ENCODE data around the gene DCTPP1. TPM values are rescaled to one million over a fixed set of nuclear protein-coding genes. Genes with fewer than 3 reads are reported as not detected.
"Not testable (repeated sequence)": the region's sequence is repeated elsewhere in the genome, so short reads cannot be mapped to it uniquely, and the experiment has no call there.

DCTPP1 gene
- total RNA-seq, 1 donor from 2014 or later: 20.4 TPM

DNA sequence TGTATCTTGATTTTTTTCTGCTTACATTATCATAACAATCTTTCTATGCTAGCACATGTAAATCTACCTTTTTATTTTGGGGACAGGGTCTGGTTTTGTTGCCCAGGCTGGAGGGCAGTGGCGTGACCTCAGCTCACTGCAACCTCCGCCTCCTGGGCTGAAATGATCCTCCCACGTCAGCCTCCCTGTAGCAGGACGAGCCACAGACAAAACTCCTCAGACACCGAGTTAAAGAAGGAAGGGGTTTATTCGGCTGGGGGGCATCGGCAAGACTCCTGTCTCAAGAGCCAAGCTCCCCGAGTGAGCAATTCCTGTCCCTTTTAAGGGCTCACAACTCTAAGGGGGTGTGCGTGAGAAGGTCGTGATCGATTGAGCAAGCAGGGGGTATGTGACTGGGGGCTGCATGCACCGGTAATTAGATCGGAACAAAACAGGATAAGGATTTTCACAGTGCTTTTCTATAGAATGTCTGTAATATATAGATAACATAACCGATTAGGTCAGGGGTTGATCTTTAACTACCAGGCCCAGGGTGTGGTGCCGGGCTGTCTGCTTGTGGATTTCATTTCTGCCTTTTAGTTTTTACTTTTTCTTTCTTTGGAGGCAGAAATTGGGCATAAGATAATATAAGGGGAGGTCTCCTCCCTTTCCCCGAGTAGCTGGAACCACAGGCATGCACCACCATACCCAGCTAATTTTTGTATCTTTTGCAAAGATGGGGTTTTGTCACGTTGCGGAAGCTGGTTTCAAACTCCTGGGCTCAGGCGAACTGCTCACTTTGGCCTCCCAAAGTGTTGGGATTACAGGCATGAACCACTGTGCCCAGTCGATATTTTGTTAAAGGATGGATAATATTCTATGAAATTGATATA lies 23.1 kb upstream of the DCTPP1 start:
- intact Hi-C loops (cut with DNase I); ATAC-seq; DNase-seq (ENCODE audit: low spot score): not testable (repeated sequence)

GRCh38 chr16:30449116-30449435 lies 19.2 kb upstream of the DCTPP1 start:
- intact Hi-C loops (cut with DNase I): loop anchor here (10.0 kb wide), 1 partner anchor 46 kb away; no protein-coding TSS in a partner anchor
- DNase-seq (ENCODE audit: low spot score) (no peak), ATAC-seq (no peak)

- no peak for ATAC-seq
- intact Hi-C loops (cut with DNase I): loop anchor here (10.0 kb wide), 1 partner anchor 47 kb away; no protein-coding TSS in a partner anchor
- DNase-seq (ENCODE audit: low spot score): no peak
These were observed 17.8 kb upstream of the DCTPP1 start for GRCh38 chr16:30447512-30448226.

DNA sequence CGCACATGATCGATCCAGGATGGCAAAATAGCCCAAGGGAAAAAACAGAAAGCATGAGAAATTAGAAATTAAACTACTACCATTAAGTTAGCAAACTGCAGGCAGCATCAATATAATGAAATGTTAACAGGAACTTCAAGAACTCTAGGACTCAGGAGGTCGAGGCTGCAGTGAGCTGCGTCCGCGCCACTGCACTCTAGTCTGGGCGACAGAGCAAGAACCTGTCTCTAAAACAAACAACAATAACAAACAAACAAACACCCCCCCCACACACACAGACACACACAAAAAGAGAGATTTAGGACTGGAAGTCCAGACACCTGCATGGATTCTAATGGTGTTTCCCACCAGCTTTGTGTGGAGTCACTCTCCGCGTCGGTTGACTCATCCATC lies 16.4 kb upstream of the DCTPP1 start:
- no peak for DNase-seq (ENCODE audit: low spot score)
- intact Hi-C loops (cut with DNase I): loop anchor here (10.0 kb wide), 1 partner anchor 49 kb away; no protein-coding TSS in a partner anchor
- no peak for ATAC-seq

- DNase-seq (ENCODE audit: low spot score): peak; percentile 98
- intact Hi-C loops (cut with DNase I): loop anchor here (10.0 kb wide), 1 partner anchor 49 kb away; no protein-coding TSS in a partner anchor
- ATAC-seq: peak; percentile 97
These were observed 15.8 kb upstream of the DCTPP1 start, which contains the start of gene SEPHS2 for GRCh38 chr16:30445408-30446202. Gene SEPHS2 (minus strand): TSS chr16:30445874. CDS start chr16:30445727, 147 bp downstream.

- intact Hi-C loops (cut with DNase I): loop anchor here (10.0 kb wide), 1 partner anchor 50 kb away; no protein-coding TSS in a partner anchor
- DNase-seq (ENCODE audit: low spot score): no peak
- no peak for ATAC-seq
These were observed 15.2 kb upstream of the DCTPP1 start for GRCh38 chr16:30445149-30445407.

DNA sequence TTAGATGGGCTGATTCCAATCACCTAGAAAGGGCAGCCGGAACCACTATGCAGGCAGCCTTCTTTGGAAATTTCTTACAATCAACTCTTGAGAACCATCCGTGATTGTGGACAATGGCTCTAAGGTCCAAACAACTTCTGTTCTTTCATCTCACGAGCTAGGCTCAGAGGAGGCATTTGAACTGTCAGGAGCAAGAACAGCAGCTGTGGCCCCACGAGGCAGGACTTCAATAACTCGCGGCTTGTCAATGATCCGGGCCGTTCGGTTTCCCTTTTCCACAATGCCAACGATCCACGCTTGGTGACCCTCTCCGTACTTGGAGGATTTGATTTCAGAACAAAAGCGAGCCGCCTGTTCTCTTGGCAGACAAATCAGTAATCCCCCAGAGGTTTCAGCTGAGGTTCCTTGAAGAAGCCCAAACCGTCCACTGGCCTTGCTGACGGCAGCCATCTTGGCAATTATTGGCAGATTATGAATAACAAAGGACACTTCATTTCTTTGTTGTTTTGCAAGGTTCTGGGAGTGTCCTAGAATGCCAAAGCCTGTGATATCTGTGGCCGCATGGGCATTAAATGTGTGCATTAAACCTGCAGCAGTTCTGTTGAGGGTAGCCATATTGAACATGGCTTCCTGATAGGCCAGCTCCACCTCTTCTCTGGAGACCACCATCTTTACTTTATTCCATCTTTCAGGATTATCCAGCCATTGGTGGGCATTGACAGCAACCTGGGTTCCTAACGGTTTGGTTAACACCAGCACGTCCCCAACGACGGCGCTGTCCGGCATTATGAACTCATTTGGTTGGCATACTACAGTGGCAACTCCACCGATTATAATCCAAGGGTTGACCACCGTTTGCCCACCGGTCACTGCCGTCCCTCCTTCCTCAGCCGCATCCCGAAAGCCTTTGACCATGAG lies 14.7 kb upstream of the DCTPP1 start:
- intact Hi-C loops (cut with DNase I): loop anchor here (10.0 kb wide), 1 partner anchor 50 kb away; no protein-coding TSS in a partner anchor
- DNase-seq (ENCODE audit: low spot score): no peak
- no peak for ATAC-seq

DNA sequence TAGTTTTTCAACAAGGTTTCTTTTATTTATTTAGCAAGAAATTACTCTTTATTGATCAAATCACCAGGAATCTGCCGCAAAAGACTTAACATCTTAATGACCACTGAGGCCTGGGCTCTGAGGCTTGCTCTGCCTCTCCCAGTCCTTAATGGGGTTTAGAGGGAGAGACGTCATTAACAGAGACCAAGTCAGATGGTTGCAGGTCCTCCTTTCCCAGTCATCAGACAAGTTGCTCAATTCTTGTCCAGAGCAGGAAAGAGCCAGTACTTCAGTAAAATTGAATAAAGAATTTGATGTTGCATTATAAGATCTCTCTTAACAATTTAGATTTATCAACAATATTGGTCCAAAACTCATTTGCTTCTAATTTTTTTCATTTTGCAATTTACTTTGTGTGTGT lies 13.8 kb upstream of the DCTPP1 start:
- no peak for DNase-seq (ENCODE audit: low spot score)
- ATAC-seq: no peak
- intact Hi-C loops (cut with DNase I): loop anchor here (10.0 kb wide), 1 partner anchor 51 kb away; no protein-coding TSS in a partner anchor

DNA sequence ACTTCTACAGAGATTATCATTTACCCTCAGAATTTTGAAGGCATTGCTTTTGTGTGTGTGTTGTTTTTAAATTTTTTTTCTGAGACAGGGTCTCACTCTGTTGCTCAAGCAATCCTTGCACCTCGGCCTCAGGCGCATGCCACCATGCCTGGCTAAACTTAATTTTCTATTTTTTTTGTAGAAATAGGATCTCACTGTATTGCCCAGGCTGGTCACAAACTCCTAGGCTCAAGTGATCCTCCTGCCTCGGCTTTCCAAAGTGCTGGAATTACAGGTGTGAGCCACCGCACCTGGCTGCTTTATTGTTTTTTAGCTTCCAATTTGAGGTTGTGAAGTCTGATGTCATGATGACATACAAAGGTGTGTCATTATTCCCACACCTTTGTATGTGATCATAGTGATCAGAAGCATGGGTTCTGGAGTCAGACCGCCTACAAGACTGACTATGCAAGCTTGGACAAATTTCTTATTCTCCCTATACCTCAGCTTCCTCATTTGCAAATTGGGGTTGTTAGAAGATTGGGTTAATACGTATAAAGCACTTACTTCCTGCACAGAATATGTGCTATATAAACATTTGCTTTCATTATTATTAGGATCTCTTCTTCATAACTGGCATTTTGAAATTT lies 10.0 kb upstream of the DCTPP1 start:
- DNase-seq (ENCODE audit: low spot score) (no peak), ATAC-seq (no peak)
- intact Hi-C loops (cut with DNase I): loop anchor here (10.0 kb wide), 1 partner anchor 55 kb away; no protein-coding TSS in a partner anchor

DNA sequence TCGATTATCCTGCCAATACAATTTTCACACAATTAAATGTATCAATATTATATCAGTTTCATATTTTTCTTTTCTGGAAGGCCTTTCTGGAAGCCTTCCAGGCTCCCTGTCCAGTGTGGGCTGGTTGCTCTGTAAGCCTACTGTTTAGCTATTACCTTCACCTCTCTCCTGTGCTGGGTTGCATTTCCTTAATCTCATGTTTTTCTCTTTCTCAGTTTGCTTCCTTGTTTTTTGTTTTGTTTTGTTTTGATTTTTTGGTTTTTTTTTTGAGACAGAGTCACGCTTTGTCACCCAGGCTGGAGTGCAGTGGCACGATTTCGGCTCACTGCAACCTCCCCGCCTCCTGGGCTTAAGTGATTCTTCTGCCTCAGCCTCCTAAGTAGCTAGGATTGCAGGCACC lies 9.0 kb upstream of the DCTPP1 start:
- ATAC-seq (no peak), DNase-seq (ENCODE audit: low spot score) (no peak)
- intact Hi-C loops (cut with DNase I): no loop called here

GRCh38 chr16:30437511-30438046 lies 7.7 kb upstream of the DCTPP1 start:
- intact Hi-C loops (cut with DNase I): no loop called here
- no peak for ATAC-seq
- DNase-seq (ENCODE audit: low spot score): no peak

GRCh38 chr16:30434852-30435251 lies 5.0 kb upstream of the DCTPP1 start:
- intact Hi-C loops (cut with DNase I): no loop called here
- no peak for ATAC-seq

GRCh38 chr16:30430428-30430970 lies 669 bp upstream of the DCTPP1 start:
- ATAC-seq (peak; percentile 35), DNase-seq (ENCODE audit: low spot score) (peak; percentile 61)
- intact Hi-C loops (cut with DNase I): no loop called here

More at GRCh38 chr16:30434852-30435251, 5.0 kb upstream of the DCTPP1 start:
- no peak for DNase-seq (ENCODE audit: low spot score)

GRCh38 chr16:30429418-30429677 lies 482 bp downstream of the DCTPP1 start:
- ATAC-seq (no peak), DNase-seq (ENCODE audit: low spot score) (no peak)
- intact Hi-C loops (cut with DNase I): loop anchor here (10.0 kb wide), 1 partner anchor 85 kb away; no protein-coding TSS in a partner anchor

DNA sequence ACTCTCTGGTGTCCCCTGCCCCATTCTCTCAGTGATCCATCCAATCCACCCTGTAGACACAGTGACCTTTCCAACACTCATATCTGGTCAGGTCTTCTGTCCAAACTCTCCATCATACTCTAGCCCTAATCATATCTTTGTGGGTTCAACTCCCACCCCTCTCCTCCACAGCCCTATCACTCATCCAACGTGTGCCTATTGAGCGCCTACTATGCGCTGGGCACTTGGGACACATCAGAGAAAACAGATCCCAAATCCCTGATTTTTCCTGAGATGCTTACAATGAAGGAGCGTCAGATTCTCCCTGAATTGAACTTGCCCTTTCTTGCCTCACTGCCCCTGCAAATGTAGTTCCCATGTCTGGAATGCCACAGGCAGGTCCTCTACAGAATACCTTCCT lies 1.8 kb downstream of the DCTPP1 start:
- intact Hi-C loops (cut with DNase I): loop anchor here (10.0 kb wide), 1 partner anchor 87 kb away; no protein-coding TSS in a partner anchor
- no peak for DNase-seq (ENCODE audit: low spot score)

GRCh38 chr16:30421010-30421409 lies 8.8 kb downstream of the DCTPP1 start:
- intact Hi-C loops (cut with DNase I): loop anchor here (10.0 kb wide), 1 partner anchor 94 kb away; no protein-coding TSS in a partner anchor
- ATAC-seq: no peak

More for the DNA sequence above, 1.8 kb downstream of the DCTPP1 start:
- ATAC-seq: no peak

More at GRCh38 chr16:30421010-30421409, 8.8 kb downstream of the DCTPP1 start:
- no peak for DNase-seq (ENCODE audit: low spot score)
